GM23338 (cell line): ENCODE measurements around the gene RFNG. TPM values are rescaled to one million over a fixed set of nuclear protein-coding genes. Genes with fewer than 3 reads are reported as not detected.

Experiments used
- ATAC-seq: fragments of 200-7000 bp; cut with Tn5 transposase; 3 replicates; pipeline ENCODE4 v1.9.1; 2020
- DNase-seq: peaks from one replicate; pipeline ENCODE4 v3.0.0-alpha.2; 2015; ENCODE audit warnings: low spot score
- H2AFZ ChIP-seq: fragments of 200-600 bp; sonication (generic); 2 replicates; pipeline ENCODE4 v1.8.0; 2016; ENCODE audit warnings: antibody characterized with exemption, mild to moderate bottlenecking, moderate library complexity
- H3F3A ChIP-seq: fragments of 200-600 bp; sonication (generic); replicated peaks from 2 replicates; pipeline ENCODE4 v1.8.0; 2017; ENCODE audit warnings: antibody characterized with exemption, mixed run types, low read depth
- H3K27ac ChIP-seq: fragments of 200-600 bp; sonication (generic); 2 replicates; pipeline ENCODE4 v1.6.1; 2016; ENCODE audit warnings: low read depth
- H3K27me3 ChIP-seq: fragments of 200-600 bp; sonication (generic); 2 replicates; pipeline ENCODE4 v1.8.0; 2016; ENCODE audit warnings: mild to moderate bottlenecking, mixed run types, moderate library complexity; ENCODE audit not compliant: insufficient read depth
- H3K36me3 ChIP-seq: fragments of 200-600 bp; sonication (generic); 2 replicates; pipeline ENCODE4 v1.8.0; 2016; ENCODE audit warnings: mild to moderate bottlenecking; ENCODE audit not compliant: insufficient read depth
- H3K4me1 ChIP-seq: fragments of 200-600 bp; sonication (generic); 2 replicates; pipeline ENCODE4 v1.8.0; 2016; ENCODE audit warnings: mild to moderate bottlenecking, moderate library complexity; ENCODE audit not compliant: insufficient read depth
- H3K4me2 ChIP-seq: fragments of 200-600 bp; sonication (generic); 2 replicates; pipeline ENCODE4 v1.7.1; 2017; ENCODE audit warnings: mixed run types
- H3K4me3 ChIP-seq: fragments of 200-600 bp; sonication (generic); 2 replicates; pipeline ENCODE4 v1.6.1; 2016; ENCODE audit warnings: mixed run types
- H3K79me2 ChIP-seq: fragments of 200-600 bp; sonication (generic); replicated peaks from 2 replicates; pipeline ENCODE4 v1.8.0; 2017; ENCODE audit warnings: mild to moderate bottlenecking; ENCODE audit not compliant: insufficient read depth
- H3K9me2 ChIP-seq: fragments of 200-600 bp; sonication (generic); 2 replicates; pipeline ENCODE4 v1.8.0; 2017; ENCODE audit not compliant: insufficient read depth
- H4K20me1 ChIP-seq: fragments of 200-600 bp; sonication (generic); replicated peaks from 2 replicates; pipeline ENCODE4 v1.8.0; 2017; ENCODE audit warnings: mild to moderate bottlenecking; ENCODE audit not compliant: insufficient read depth
- H3K27ac Mint-ChIP-seq: 2 replicates; pipeline ENCODE4 v1.8.0; 2020; ENCODE audit warnings: inconsistent platforms, mild to moderate bottlenecking, moderate library complexity, mixed read lengths
- H3K27me3 Mint-ChIP-seq: 3 replicates; pipeline ENCODE4 v1.8.0; 2022; ENCODE audit warnings: low read depth, mild to moderate bottlenecking, moderate library complexity, mixed read lengths, inconsistent platforms; ENCODE audit not compliant: insufficient read depth, poor library complexity
- H3K36me3 Mint-ChIP-seq: 3 replicates; pipeline ENCODE4 v1.8.0; 2021; ENCODE audit warnings: low read depth, mild to moderate bottlenecking, inconsistent platforms, moderate library complexity, mixed read lengths
- H3K4me1 Mint-ChIP-seq: 3 replicates; pipeline ENCODE4 v1.8.0; 2020; ENCODE audit warnings: mild to moderate bottlenecking, inconsistent platforms, mixed read lengths
- H3K4me3 Mint-ChIP-seq: 3 replicates; pipeline ENCODE4 v1.8.0; 2021; ENCODE audit warnings: moderate library complexity, mild to moderate bottlenecking, inconsistent platforms, mixed read lengths
- H3K9me3 Mint-ChIP-seq: 3 replicates; pipeline ENCODE4 v1.8.0; 2020; ENCODE audit warnings: moderate library complexity, mild to moderate bottlenecking, inconsistent platforms, mixed read lengths
- CREB1 ChIP-seq: fragments of 250-450 bp; sonication (Bioruptor Pico); IDR thresholded peaks from 2 replicates; pipeline ENCODE4 v1.5.0; 2020; ENCODE audit warnings: low read depth, mild to moderate bottlenecking, moderate library complexity
- EZH2 ChIP-seq: fragments of 200-600 bp; sonication (generic); IDR thresholded peaks from one replicate; pipeline ENCODE4 v1.8.0; 2017; ENCODE audit warnings: antibody characterized with exemption, mild to moderate bottlenecking, low read depth; ENCODE audit not compliant: unreplicated experiment
- EZH2phosphoT487 ChIP-seq: fragments of 200-600 bp; sonication (generic); IDR thresholded peaks from one replicate; pipeline ENCODE4 v1.8.1; 2018; ENCODE audit warnings: antibody characterized with exemption; ENCODE audit not compliant: unreplicated experiment
- JUNB ChIP-seq: IDR thresholded peaks from one replicate; pipeline ENCODE4 v1.6.1; 2016; ENCODE audit warnings: antibody characterized with exemption; ENCODE audit not compliant: unreplicated experiment
- NANOG ChIP-seq: IDR thresholded peaks from 2 replicates; pipeline ENCODE4 v1.6.1; 2016; ENCODE audit warnings: antibody characterized with exemption, borderline replicate concordance
- POLR2AphosphoS5 ChIP-seq: IDR thresholded peaks from 2 replicates; pipeline ENCODE4 v1.6.1; 2016; ENCODE audit warnings: antibody characterized with exemption, low read depth
- STAT1 ChIP-seq: IDR thresholded peaks from one replicate; pipeline ENCODE4 v1.6.1; 2016; ENCODE audit warnings: antibody characterized with exemption; ENCODE audit not compliant: unreplicated experiment
- ZNF114 ChIP-seq: fragments of 250-450 bp; sonication (Bioruptor Pico); IDR thresholded peaks from 2 replicates; pipeline ENCODE4 v1.5.0; 2020; ENCODE audit warnings: mild to moderate bottlenecking, moderate library complexity
- ZNF331 ChIP-seq: fragments of 250-450 bp; sonication (Bioruptor Pico); IDR thresholded peaks from 2 replicates; pipeline ENCODE4 v1.5.0; 2020; ENCODE audit warnings: low read depth, mild to moderate bottlenecking, moderate library complexity
- polyA plus RNA-seq: library from polyadenylated mRNA; unstranded; fragments of >200 nt; fragmentation: Nextera tagmentation; extraction: Ambion mirVana; gene quantifications from 2 replicates; pipeline ENCODE4 v1.2.1, GENCODE V29; 2016
- total RNA-seq: library from RNA; depleted of rRNA; stranded (reverse); fragments of >200 nt; shearing (Covaris generic); gene quantifications from 2 replicates; pipeline ENCODE4 v1.2.3, GENCODE V29; 2014
- TF ChIP-seq, protein P1 (sequence below): fragments of 250-450 bp; sonication (Bioruptor Pico); IDR thresholded peaks from 2 replicates; pipeline ENCODE4 v1.5.0; 2020; ENCODE audit warnings: mild to moderate bottlenecking, moderate library complexity
- TF ChIP-seq, protein P2 (sequence below), 2 experiments: fragments of 200-600 bp in 1 of 2; sonication (generic) in 1 of 2; conservative IDR thresholded peaks; 2 replicates each; pipeline versions ENCODE4 v1.5.1 to v1.6.1; 2016 to 2017; ENCODE audit warnings: antibody characterized with exemption in 2 of 2, low read depth in 2 of 2, mild to moderate bottlenecking in 2 of 2, moderate library complexity in 1 of 2
- TF ChIP-seq, protein P3 (sequence below): IDR thresholded peaks from one replicate; pipeline ENCODE4 v1.6.1; 2018; ENCODE audit warnings: antibody characterized with exemption; ENCODE audit not compliant: unreplicated experiment
- TF ChIP-seq, protein P4 (sequence below): IDR thresholded peaks from 2 replicates; pipeline ENCODE4 v1.6.1; 2016; ENCODE audit warnings: antibody characterized with exemption

RFNG gene
- total and polyA plus RNA-seq, 2 experiments from 2014 or later: 18.0 to 44.7 TPM

DNA sequence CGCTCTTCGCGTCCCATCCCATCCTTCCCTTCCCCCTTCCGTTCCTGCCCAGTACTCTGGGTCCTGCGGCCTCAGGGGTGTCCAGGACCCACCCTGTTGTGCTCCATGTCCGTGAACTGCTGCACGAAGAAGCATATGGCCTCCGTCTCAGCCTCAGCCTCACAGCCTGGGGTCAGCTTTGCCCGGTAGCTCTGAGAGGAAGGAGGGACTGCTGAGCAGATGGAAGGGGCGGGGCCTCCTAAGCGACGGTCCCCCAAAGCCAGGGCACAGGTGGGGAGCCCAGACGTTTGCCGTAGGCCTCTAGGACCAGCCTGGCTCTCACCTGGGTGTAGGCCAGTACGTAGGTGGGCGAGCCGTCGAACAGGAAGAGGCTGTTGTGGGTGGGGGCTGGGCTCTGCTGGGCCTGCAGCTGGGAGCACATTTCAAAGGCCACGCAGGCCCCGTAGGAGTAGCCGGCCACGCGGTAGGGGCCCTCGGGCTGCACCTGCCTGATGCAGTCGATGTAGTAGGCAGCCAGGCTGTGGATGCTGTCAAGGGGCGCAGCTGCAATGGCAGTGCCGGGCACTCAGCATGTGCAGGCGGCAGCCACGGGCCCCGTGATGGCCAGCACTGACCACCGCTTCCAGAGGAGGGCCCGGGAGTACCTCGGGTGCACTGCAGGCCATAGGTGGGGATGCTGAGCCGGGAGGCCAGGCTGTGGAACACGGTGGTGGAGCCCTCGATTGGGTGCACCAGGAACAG is 28.6 kb upstream of the RFNG start:
- Histone ChIP-seq H3K79me2 (no peaks in the 10 kb centered on the region), H3K9me2 (no peaks in the 10 kb centered on the region), H2AFZ (no peak overlapping the region), H3K27ac (no peak overlapping the region), H3K4me3 (no peak overlapping the region), H4K20me1 (peaks cover 8% of the 10 kb centered on the region), H3F3A (peaks cover 25% of the 10 kb centered on the region), H3K4me1 (no peaks in the 10 kb centered on the region), H3K36me3 (peaks cover 10% of the 10 kb centered on the region; the same call in 1 of the 2 replicates), H3K4me2 (no peak overlapping the region), H3K27me3 (no peaks in the 10 kb centered on the region)
- Mint-ChIP-seq H3K4me3 (no peak overlapping the region), H3K4me1 (peaks cover 3% of the 10 kb centered on the region), H3K27ac (no peak overlapping the region), H3K9me3 (no peaks in the 10 kb centered on the region; the same call in 2 of the 3 replicates), H3K27me3 (peaks cover 27% of the 10 kb centered on the region), H3K36me3 (peaks cover 47% of the 10 kb centered on the region)
- DNase-seq (no peak), ATAC-seq (no peak)
- TF ChIP-seq, protein P1, sequence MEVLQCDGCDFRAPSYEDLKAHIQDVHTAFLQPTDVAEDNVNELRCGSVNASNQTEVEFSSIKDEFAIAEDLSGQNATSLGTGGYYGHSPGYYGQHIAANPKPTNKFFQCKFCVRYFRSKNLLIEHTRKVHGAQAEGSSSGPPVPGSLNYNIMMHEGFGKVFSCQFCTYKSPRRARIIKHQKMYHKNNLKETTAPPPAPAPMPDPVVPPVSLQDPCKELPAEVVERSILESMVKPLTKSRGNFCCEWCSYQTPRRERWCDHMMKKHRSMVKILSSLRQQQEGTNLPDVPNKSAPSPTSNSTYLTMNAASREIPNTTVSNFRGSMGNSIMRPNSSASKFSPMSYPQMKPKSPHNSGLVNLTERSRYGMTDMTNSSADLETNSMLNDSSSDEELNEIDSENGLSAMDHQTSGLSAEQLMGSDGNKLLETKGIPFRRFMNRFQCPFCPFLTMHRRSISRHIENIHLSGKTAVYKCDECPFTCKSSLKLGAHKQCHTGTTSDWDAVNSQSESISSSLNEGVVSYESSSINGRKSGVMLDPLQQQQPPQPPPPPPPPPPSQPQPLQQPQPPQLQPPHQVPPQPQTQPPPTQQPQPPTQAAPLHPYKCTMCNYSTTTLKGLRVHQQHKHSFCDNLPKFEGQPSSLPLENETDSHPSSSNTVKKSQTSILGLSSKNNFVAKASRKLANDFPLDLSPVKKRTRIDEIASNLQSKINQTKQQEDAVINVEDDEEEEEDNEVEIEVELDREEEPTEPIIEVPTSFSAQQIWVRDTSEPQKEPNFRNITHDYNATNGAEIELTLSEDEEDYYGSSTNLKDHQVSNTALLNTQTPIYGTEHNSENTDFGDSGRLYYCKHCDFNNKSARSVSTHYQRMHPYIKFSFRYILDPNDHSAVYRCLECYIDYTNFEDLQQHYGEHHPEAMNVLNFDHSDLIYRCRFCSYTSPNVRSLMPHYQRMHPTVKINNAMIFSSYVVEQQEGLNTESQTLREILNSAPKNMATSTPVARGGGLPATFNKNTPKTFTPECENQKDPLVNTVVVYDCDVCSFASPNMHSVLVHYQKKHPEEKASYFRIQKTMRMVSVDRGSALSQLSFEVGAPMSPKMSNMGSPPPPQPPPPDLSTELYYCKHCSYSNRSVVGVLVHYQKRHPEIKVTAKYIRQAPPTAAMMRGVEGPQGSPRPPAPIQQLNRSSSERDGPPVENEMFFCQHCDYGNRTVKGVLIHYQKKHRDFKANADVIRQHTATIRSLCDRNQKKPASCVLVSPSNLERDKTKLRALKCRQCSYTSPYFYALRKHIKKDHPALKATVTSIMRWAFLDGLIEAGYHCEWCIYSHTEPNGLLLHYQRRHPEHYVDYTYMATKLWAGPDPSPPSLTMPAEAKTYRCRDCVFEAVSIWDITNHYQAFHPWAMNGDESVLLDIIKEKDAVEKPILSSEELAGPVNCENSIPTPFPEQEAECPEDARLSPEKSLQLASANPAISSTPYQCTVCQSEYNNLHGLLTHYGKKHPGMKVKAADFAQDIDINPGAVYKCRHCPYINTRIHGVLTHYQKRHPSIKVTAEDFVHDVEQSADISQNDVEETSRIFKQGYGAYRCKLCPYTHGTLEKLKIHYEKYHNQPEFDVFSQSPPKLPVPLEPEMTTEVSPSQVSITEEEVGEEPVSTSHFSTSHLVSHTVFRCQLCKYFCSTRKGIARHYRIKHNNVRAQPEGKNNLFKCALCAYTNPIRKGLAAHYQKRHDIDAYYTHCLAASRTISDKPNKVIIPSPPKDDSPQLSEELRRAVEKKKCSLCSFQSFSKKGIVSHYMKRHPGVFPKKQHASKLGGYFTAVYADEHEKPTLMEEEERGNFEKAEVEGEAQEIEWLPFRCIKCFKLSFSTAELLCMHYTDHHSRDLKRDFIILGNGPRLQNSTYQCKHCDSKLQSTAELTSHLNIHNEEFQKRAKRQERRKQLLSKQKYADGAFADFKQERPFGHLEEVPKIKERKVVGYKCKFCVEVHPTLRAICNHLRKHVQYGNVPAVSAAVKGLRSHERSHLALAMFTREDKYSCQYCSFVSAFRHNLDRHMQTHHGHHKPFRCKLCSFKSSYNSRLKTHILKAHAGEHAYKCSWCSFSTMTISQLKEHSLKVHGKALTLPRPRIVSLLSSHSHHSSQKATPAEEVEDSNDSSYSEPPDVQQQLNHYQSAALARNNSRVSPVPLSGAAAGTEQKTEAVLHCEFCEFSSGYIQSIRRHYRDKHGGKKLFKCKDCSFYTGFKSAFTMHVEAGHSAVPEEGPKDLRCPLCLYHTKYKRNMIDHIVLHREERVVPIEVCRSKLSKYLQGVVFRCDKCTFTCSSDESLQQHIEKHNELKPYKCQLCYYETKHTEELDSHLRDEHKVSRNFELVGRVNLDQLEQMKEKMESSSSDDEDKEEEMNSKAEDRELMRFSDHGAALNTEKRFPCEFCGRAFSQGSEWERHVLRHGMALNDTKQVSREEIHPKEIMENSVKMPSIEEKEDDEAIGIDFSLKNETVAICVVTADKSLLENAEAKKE (CRISPR knock-in tag): no peak
- TF ChIP-seq ZNF114 (CRISPR knock-in tag): no peak
- no peak for TF ChIP-seq NANOG
- TF ChIP-seq EZH2: no peak
- TF ChIP-seq STAT1: no peak
- no peak for TF ChIP-seq POLR2AphosphoS5
- TF ChIP-seq JUNB: no peak
- TF ChIP-seq, protein P2, sequence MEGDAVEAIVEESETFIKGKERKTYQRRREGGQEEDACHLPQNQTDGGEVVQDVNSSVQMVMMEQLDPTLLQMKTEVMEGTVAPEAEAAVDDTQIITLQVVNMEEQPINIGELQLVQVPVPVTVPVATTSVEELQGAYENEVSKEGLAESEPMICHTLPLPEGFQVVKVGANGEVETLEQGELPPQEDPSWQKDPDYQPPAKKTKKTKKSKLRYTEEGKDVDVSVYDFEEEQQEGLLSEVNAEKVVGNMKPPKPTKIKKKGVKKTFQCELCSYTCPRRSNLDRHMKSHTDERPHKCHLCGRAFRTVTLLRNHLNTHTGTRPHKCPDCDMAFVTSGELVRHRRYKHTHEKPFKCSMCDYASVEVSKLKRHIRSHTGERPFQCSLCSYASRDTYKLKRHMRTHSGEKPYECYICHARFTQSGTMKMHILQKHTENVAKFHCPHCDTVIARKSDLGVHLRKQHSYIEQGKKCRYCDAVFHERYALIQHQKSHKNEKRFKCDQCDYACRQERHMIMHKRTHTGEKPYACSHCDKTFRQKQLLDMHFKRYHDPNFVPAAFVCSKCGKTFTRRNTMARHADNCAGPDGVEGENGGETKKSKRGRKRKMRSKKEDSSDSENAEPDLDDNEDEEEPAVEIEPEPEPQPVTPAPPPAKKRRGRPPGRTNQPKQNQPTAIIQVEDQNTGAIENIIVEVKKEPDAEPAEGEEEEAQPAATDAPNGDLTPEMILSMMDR (conservative IDR thresholded peaks at IDR 0.05; ENCODE audit: low read depth in 2 of 2): no peak
- TF ChIP-seq EZH2phosphoT487: no peak
- TF ChIP-seq, protein P3, sequence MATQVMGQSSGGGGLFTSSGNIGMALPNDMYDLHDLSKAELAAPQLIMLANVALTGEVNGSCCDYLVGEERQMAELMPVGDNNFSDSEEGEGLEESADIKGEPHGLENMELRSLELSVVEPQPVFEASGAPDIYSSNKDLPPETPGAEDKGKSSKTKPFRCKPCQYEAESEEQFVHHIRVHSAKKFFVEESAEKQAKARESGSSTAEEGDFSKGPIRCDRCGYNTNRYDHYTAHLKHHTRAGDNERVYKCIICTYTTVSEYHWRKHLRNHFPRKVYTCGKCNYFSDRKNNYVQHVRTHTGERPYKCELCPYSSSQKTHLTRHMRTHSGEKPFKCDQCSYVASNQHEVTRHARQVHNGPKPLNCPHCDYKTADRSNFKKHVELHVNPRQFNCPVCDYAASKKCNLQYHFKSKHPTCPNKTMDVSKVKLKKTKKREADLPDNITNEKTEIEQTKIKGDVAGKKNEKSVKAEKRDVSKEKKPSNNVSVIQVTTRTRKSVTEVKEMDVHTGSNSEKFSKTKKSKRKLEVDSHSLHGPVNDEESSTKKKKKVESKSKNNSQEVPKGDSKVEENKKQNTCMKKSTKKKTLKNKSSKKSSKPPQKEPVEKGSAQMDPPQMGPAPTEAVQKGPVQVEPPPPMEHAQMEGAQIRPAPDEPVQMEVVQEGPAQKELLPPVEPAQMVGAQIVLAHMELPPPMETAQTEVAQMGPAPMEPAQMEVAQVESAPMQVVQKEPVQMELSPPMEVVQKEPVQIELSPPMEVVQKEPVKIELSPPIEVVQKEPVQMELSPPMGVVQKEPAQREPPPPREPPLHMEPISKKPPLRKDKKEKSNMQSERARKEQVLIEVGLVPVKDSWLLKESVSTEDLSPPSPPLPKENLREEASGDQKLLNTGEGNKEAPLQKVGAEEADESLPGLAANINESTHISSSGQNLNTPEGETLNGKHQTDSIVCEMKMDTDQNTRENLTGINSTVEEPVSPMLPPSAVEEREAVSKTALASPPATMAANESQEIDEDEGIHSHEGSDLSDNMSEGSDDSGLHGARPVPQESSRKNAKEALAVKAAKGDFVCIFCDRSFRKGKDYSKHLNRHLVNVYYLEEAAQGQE: no peak
- no peak for TF ChIP-seq CREB1 (CRISPR knock-in tag)
- no peak for TF ChIP-seq ZNF331
- TF ChIP-seq, protein P4, sequence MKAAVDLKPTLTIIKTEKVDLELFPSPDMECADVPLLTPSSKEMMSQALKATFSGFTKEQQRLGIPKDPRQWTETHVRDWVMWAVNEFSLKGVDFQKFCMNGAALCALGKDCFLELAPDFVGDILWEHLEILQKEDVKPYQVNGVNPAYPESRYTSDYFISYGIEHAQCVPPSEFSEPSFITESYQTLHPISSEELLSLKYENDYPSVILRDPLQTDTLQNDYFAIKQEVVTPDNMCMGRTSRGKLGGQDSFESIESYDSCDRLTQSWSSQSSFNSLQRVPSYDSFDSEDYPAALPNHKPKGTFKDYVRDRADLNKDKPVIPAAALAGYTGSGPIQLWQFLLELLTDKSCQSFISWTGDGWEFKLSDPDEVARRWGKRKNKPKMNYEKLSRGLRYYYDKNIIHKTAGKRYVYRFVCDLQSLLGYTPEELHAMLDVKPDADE: no peak
